ENCODE measurements around the gene FAM50A. TPM values are rescaled to one million over a fixed set of nuclear protein-coding genes. Genes with fewer than 3 reads are reported as not detected.
"Not testable (repeated sequence)": the region's sequence is repeated elsewhere in the genome, so short reads cannot be mapped to it uniquely, and the experiment has no call there.

FAM50A gene
- 62.4 TPM for polyA plus RNA-seq (2012; ENCODE audit: insufficient read depth, insufficient read length)

- peak; percentile 4 for DNase-seq (ENCODE audit: low read depth, low spot score)
- peak within 1 kb of the TSS; percentile 54 for H3K4me3 ChIP-seq (ENCODE audit: low read length)
Observed at GRCh38 chrX:154443992-154444754, at the start of gene FAM50A. FAM50A (plus strand) TSS chrX:154444141; CDS start chrX:154444236, 95 bp downstream.

- H3K4me3 ChIP-seq (ENCODE audit: low read length); DNase-seq (ENCODE audit: low read depth, low spot score): not testable (repeated sequence)
Observed at GRCh38 chrX:154396363-154396762, 47.6 kb upstream of the FAM50A start.

GRCh38 chrX:154396973-154397887 lies 46.7 kb upstream of the FAM50A start:
- H3K4me3 ChIP-seq (ENCODE audit: low read length), result peak overlapping the region; percentile 90
- no peak for DNase-seq (ENCODE audit: low read depth, low spot score)

GRCh38 chrX:154397888-154398667 lies 45.9 kb upstream of the FAM50A start, which contains the start of gene RPL10:
RPL10 (plus strand) TSS chrX:154398377; CDS start chrX:154398520, 143 bp downstream.
- peak; percentile 95 for DNase-seq (ENCODE audit: low read depth, low spot score)
- H3K4me3 ChIP-seq (ENCODE audit: low read length), result peak within 1 kb of the TSS; percentile 90

- DNase-seq (ENCODE audit: low read depth, low spot score), result peak; percentile 72
- H3K4me3 ChIP-seq (ENCODE audit: low read length), result peak overlapping the region; percentile 90
Observed at GRCh38 chrX:154398668-154399526, 45.0 kb upstream of the FAM50A start.

- peak overlapping the region; percentile 90 for H3K4me3 ChIP-seq (ENCODE audit: low read length)
- no peak for DNase-seq (ENCODE audit: low read depth, low spot score)
Observed at GRCh38 chrX:154399527-154400368, 44.2 kb upstream of the FAM50A start.

- not testable (repeated sequence) for DNase-seq (ENCODE audit: low read depth, low spot score); H3K4me3 ChIP-seq (ENCODE audit: low read length)
Observed at GRCh38 chrX:154400369-154400817, 43.5 kb upstream of the FAM50A start.

GRCh38 chrX:154401045-154401799 lies 42.7 kb upstream of the FAM50A start:
- H3K4me3 ChIP-seq (ENCODE audit: low read length), result no peak overlapping the region
- DNase-seq (ENCODE audit: low read depth, low spot score), result no peak

GRCh38 chrX:154401918-154402621 lies 41.9 kb upstream of the FAM50A start:
- no peak overlapping the region for H3K4me3 ChIP-seq (ENCODE audit: low read length)
- no peak for DNase-seq (ENCODE audit: low read depth, low spot score)

- H3K4me3 ChIP-seq (ENCODE audit: low read length), result no peak overlapping the region
- no peak for DNase-seq (ENCODE audit: low read depth, low spot score)
Observed at GRCh38 chrX:154402622-154403127, 41.3 kb upstream of the FAM50A start.

- no peak for DNase-seq (ENCODE audit: low read depth, low spot score)
Observed at GRCh38 chrX:154403192-154403591, 40.7 kb upstream of the FAM50A start.

GRCh38 chrX:154403858-154404257 lies 40.1 kb upstream of the FAM50A start:
- DNase-seq (ENCODE audit: low read depth, low spot score), result no peak
- no peak overlapping the region for H3K4me3 ChIP-seq (ENCODE audit: low read length)

More at GRCh38 chrX:154403192-154403591, 40.7 kb upstream of the FAM50A start:
- H3K4me3 ChIP-seq (ENCODE audit: low read length), result no peak overlapping the region

GRCh38 chrX:154404625-154405192 lies 39.2 kb upstream of the FAM50A start:
- H3K4me3 ChIP-seq (ENCODE audit: low read length), result no peak overlapping the region
- no peak for DNase-seq (ENCODE audit: low read depth, low spot score)

GRCh38 chrX:154408659-154409221 lies 35.2 kb upstream of the FAM50A start:
- H3K4me3 ChIP-seq (ENCODE audit: low read length), result no peak overlapping the region
- DNase-seq (ENCODE audit: low read depth, low spot score), result no peak

GRCh38 chrX:154409222-154409871 lies 34.6 kb upstream of the FAM50A start, which contains the start of gene DNASE1L1:
DNASE1L1 (minus strand) TSS chrX:154409254; CDS start chrX:154405568, 3,686 bp downstream.
- H3K4me3 ChIP-seq (ENCODE audit: low read length), result no peak within 1 kb of the TSS
- no peak for DNase-seq (ENCODE audit: low read depth, low spot score)
